DND-41 (cell line): Measurements from ENCODE around the gene GUCD1.

Source experiments
- CTCF ChIP-seq: IDR thresholded peaks from 2 replicates; pipeline ENCODE4 v1.5.1; 2012; ENCODE audit warnings: borderline replicate concordance, low read length, moderate library complexity, mild to moderate bottlenecking; ENCODE audit not compliant: poor library complexity, severe bottlenecking; ENCODE audit errors: extremely low read depth
- EZH2 ChIP-seq: IDR thresholded peaks from 3 replicates; pipeline ENCODE4 v1.6.1; 2012; ENCODE audit warnings: borderline replicate concordance, low read depth, mild to moderate bottlenecking, moderate library complexity, low read length, inconsistent platforms; ENCODE audit not compliant: severe bottlenecking

- no peak for TF ChIP-seq CTCF
- no peak for TF ChIP-seq EZH2
Measured at GRCh38 chr22:24507716-24508115, 47.2 kb downstream of the GUCD1 start.
